Measurements from ENCODE around the gene TAF9. TPM values are rescaled to one million over a fixed set of nuclear protein-coding genes. Genes with fewer than 3 reads are reported as not detected.
A peak's percentile ranks its signal among the peaks of the same experiment; 100 is the strongest.
"Not testable (repeated sequence)": the region's sequence is repeated elsewhere in the genome, so short reads cannot be mapped to it uniquely, and the experiment has no call there.

Gene TAF9
- total RNA-seq, 1 experiment from 2014 or later: 74.2 TPM

- no peak for TF ChIP-seq CTCF (IDR thresholded peaks at IDR 0.05; ENCODE audit: unreplicated experiment)
- H3K4me3 Mint-ChIP-seq (ENCODE audit: low read depth, unreplicated experiment): no peak overlapping the region
- no peaks in the 10 kb centered on the region for H3K9me3 Mint-ChIP-seq (ENCODE audit: low read depth, unreplicated experiment)
- H3K27ac Mint-ChIP-seq (ENCODE audit: unreplicated experiment): no peak overlapping the region
- no TSS peak for BruUV-seq (replicated peaks)
- no peaks in the 10 kb centered on the region for H3K4me1 Mint-ChIP-seq (ENCODE audit: low read depth, unreplicated experiment)
- CTCF ChIA-PET: no interaction called here
- intact Hi-C loops (cut with micrococcal nuclease; ENCODE audit: unreplicated experiment): no loop called here
- DNase-seq: no peak
- no peaks in the 10 kb centered on the region for H3K27me3 Mint-ChIP-seq (ENCODE audit: unreplicated experiment)
- H3K36me3 Mint-ChIP-seq (ENCODE audit: insufficient read depth, unreplicated experiment): peaks cover 20% of the 10 kb centered on the region
Measured at GRCh38 chr5:69374911-69375446, 5.7 kb upstream of the TAF9 start.

GRCh38 chr5:69372394-69372793 lies 3.1 kb upstream of the TAF9 start:
- no peaks in the 10 kb centered on the region for H3K27me3 Mint-ChIP-seq (ENCODE audit: unreplicated experiment)
- peaks cover 45% of the 10 kb centered on the region for H3K36me3 Mint-ChIP-seq (ENCODE audit: insufficient read depth, unreplicated experiment)
- peaks cover 9% of the 10 kb centered on the region for H3K4me1 Mint-ChIP-seq (ENCODE audit: low read depth, unreplicated experiment)
- BruUV-seq (replicated peaks): no TSS peak
- TF ChIP-seq CTCF (IDR thresholded peaks at IDR 0.05; ENCODE audit: unreplicated experiment): no peak
- H3K4me3 Mint-ChIP-seq (ENCODE audit: low read depth, unreplicated experiment): no peak overlapping the region
- no peak overlapping the region for H3K27ac Mint-ChIP-seq (ENCODE audit: unreplicated experiment)
- no peak for DNase-seq
- CTCF ChIA-PET: no interaction called here
- intact Hi-C loops (cut with micrococcal nuclease; ENCODE audit: unreplicated experiment): no loop called here
- no peaks in the 10 kb centered on the region for H3K9me3 Mint-ChIP-seq (ENCODE audit: low read depth, unreplicated experiment)

DNA sequence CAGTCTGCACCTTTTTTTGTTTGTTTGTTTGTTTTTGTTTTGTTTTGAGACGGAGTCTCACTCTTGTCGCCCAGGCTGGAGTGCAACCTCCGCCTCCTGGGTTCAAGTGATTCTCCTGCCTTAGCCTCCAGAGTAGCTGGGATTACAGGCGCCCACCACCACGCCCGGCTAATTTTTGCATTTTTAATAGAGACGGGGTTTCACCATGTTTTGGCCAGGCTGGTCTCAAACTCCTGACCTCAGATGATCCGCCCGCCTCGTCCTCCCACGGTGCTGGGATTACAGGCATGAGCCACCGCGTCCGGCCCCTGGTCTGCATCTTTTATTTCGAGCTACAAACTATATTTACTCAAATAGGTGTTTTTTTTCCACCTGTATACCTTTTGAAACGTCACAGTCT lies 1.0 kb upstream of the TAF9 start:
- H3K27ac Mint-ChIP-seq (ENCODE audit: unreplicated experiment): peak overlapping the region; percentile 96
- H3K27me3 Mint-ChIP-seq (ENCODE audit: unreplicated experiment); intact Hi-C loops (cut with micrococcal nuclease; ENCODE audit: unreplicated experiment); H3K9me3 Mint-ChIP-seq (ENCODE audit: low read depth, unreplicated experiment); CTCF ChIA-PET; DNase-seq: not testable (repeated sequence)
- H3K36me3 Mint-ChIP-seq (ENCODE audit: insufficient read depth, unreplicated experiment): peaks cover 55% of the 10 kb centered on the region
- BruUV-seq (replicated peaks): TSS peak; percentile 55
- H3K4me3 Mint-ChIP-seq (ENCODE audit: low read depth, unreplicated experiment): peak overlapping the region; percentile 84
- H3K4me1 Mint-ChIP-seq (ENCODE audit: low read depth, unreplicated experiment): peaks cover 16% of the 10 kb centered on the region

DNA sequence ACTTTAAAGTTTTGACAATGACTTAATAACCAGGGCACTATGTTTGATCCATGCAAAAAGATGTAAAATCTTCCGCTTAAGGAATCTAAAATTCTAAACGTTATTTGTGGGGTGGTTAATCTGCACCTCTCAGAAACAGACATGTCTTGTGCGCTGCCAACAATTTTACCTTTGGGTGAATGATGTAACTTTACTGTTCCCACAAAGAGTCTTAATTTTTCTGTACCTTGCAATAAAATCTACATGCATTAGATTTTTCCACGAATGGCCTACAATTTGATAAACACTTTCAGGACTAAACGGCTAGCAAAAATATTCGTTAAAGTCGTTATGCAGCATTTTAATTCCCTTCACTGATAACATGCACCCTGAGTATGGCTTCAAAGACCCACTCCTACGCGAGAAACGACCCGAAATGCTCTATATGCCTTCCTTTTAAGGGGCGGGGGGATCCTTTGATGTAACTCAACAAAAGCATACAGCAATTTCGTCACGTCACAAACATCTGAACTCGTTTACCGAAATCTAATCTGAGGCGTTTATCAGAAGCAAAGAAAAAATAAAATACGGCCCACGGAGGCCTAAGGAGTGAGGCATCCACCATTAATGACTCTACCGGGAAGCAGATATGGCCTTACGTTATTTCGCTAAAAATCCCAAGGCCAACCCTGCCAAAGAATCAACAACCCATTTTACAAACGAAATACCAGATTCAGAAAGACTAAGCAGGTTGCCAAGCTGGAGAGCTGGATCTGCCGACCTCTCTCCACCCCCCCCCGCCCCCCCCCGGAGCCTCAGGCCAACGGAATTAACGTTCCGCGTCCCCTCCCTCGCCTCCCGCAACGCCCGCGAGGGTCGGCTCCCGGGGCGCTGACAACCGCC lies 621 bp downstream of the TAF9 start:
- Mint-ChIP-seq H3K27ac (ENCODE audit: unreplicated experiment) (peak overlapping the region; percentile 96), H3K27me3 (ENCODE audit: unreplicated experiment) (no peaks in the 10 kb centered on the region), H3K36me3 (ENCODE audit: insufficient read depth, unreplicated experiment) (peaks cover 68% of the 10 kb centered on the region), H3K4me1 (ENCODE audit: low read depth, unreplicated experiment) (peaks cover 16% of the 10 kb centered on the region), H3K9me3 (ENCODE audit: low read depth, unreplicated experiment) (no peaks in the 10 kb centered on the region), H3K4me3 (ENCODE audit: low read depth, unreplicated experiment) (peak overlapping the region; percentile 84)
- CTCF ChIA-PET: no interaction called here
- TF ChIP-seq CTCF (IDR thresholded peaks at IDR 0.05; ENCODE audit: unreplicated experiment): no peak
- intact Hi-C loops (cut with micrococcal nuclease; ENCODE audit: unreplicated experiment): no loop called here
- DNase-seq: peak; percentile 5
- BruUV-seq (replicated peaks): TSS peak; percentile 71
